HG03066 (cell line): ENCODE data around the gene PTPRN2.

ENCODE experiments used
- ATAC-seq: cut with Tn5 transposase; IDR thresholded peaks from one replicate; pipeline ENCODE4 v1.9.1; 2021; ENCODE audit warnings: low read depth; ENCODE audit not compliant: unreplicated experiment

The PTPRN2 gene

GRCh38 chr7:157613575-157614322 is 973.9 kb downstream of the PTPRN2 start:
- no peak for ATAC-seq

- ATAC-seq = no peak
These were observed 974.7 kb downstream of the PTPRN2 start for GRCh38 chr7:157612664-157613561.

GRCh38 chr7:157612009-157612663 is 975.5 kb downstream of the PTPRN2 start:
- no peak for ATAC-seq

GRCh38 chr7:157611341-157611740 is 976.3 kb downstream of the PTPRN2 start:
- ATAC-seq = no peak

- no peak for ATAC-seq
These were observed 976.8 kb downstream of the PTPRN2 start for GRCh38 chr7:157610671-157611295.

GRCh38 chr7:157609932-157610640 is 977.5 kb downstream of the PTPRN2 start:
- no peak for ATAC-seq

GRCh38 chr7:157609516-157609915 is 978.1 kb downstream of the PTPRN2 start:
- no peak for ATAC-seq

- ATAC-seq = no peak
These were observed 980.4 kb downstream of the PTPRN2 start for GRCh38 chr7:157607218-157607617.

- no peak for ATAC-seq
These were observed 981.5 kb downstream of the PTPRN2 start for GRCh38 chr7:157606140-157606539.

- ATAC-seq = no peak
These were observed 982.0 kb downstream of the PTPRN2 start for GRCh38 chr7:157605638-157606037.

- ATAC-seq = no peak
These were observed 982.8 kb downstream of the PTPRN2 start for GRCh38 chr7:157604661-157605381.

- ATAC-seq = no peak
These were observed 983.9 kb downstream of the PTPRN2 start for GRCh38 chr7:157603716-157604115.

- ATAC-seq = no peak
These were observed 984.6 kb downstream of the PTPRN2 start for GRCh38 chr7:157603005-157603404.

- no peak for ATAC-seq
These were observed 985.0 kb downstream of the PTPRN2 start for GRCh38 chr7:157602581-157602980.

GRCh38 chr7:157602156-157602555 is 985.5 kb downstream of the PTPRN2 start:
- no peak for ATAC-seq

GRCh38 chr7:157601530-157601929 is 986.1 kb downstream of the PTPRN2 start:
- ATAC-seq = no peak

GRCh38 chr7:157599491-157599890 is 988.1 kb downstream of the PTPRN2 start:
- ATAC-seq = no peak

GRCh38 chr7:157597562-157597961 is 990.1 kb downstream of the PTPRN2 start:
- ATAC-seq = no peak

GRCh38 chr7:157596881-157597280 is 990.7 kb downstream of the PTPRN2 start:
- ATAC-seq = no peak
